ENCODE measurements around the gene ANKRD34A.

ANKRD34A gene

DNA sequence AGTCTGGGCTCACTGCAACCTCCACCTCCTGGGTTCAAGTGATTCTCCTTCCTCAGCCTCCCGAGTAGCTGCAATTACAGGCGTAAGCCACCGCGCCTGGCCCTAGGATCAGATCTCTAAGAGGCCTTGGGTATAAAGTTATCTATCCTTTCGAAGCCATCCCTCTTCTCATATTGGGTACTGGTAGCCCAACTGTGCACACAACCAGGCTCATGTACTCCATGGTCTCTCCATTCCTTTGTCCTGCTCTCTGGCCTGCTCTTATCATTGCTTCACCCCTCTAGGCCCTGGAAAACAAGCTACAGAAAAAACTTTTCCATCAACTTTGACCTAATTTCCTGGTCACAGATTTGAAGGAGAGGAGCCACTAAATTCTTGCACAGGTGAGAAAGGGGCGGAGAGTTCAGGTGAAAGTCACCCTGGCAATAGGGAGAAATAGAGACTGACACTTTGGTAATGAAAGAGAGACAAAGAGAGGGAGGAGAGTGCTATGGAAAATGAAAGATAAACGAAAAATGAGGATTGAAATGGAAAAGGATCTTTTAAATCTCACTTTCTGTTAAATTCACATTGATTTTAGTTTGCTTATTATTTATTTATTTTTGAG, 26.0 kb upstream of the ANKRD34A start:
- DNase-seq: no peak

DNA sequence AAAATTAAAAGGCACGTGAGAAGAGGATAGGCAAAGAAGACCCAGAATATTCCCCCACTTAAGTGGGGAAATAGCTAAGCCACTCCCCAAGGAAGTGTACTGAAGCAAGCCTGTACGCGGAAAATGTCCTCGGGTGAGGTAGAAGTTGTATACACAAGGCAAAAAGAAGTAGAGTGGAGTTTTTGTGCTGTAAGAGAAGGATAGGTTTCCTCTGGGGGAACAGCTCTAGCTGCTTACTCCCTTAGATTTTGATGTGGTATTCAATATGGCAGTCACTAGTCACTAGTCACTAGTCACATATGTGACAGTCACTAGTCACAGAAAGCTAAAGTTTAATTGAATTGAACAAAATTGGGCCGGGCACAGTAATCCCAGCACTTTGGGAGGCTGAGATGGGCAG, 24.4 kb upstream of the ANKRD34A start:
- no peak for DNase-seq

DNA sequence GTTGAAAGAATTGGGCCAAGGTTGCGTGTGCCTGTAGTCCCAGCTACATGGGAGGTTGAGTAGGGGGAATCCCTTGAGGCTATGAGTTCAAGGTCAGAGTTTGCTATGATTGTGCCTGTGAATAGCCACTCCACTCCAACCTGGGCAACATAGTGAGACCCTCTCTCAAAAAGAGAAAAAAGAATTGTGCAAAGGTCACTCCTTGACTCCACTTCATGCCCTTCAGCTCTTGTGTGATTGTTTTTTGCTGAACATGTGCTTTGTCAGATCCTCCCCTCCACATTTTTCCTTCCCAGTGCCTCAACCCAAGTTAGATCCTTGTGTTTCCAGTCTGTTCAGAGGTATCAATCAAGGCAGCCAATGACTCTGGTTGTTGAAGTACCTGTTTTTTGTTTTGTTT, 23.6 kb upstream of the ANKRD34A start:
- no peak for DNase-seq

DNA sequence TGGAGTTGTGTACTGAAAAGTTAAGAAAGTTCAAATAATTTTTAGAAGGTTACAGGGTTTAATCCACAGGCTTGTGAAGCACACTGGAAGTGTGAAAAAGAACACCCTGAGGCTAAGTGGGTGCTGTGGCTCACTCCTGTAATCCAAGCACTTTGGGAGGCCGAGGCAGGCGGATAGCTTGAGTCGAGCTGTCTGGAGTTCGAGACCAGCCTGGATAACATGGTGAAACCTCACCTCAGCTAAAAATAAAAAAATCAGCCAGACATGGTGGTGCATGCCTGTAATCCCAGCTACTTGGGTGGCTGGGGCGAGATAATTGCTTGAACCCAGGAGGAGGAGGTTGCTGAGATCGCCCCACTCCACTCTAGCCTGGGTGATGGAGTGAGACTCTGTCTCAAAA, 22.2 kb upstream of the ANKRD34A start:
- no peak for DNase-seq

DNA sequence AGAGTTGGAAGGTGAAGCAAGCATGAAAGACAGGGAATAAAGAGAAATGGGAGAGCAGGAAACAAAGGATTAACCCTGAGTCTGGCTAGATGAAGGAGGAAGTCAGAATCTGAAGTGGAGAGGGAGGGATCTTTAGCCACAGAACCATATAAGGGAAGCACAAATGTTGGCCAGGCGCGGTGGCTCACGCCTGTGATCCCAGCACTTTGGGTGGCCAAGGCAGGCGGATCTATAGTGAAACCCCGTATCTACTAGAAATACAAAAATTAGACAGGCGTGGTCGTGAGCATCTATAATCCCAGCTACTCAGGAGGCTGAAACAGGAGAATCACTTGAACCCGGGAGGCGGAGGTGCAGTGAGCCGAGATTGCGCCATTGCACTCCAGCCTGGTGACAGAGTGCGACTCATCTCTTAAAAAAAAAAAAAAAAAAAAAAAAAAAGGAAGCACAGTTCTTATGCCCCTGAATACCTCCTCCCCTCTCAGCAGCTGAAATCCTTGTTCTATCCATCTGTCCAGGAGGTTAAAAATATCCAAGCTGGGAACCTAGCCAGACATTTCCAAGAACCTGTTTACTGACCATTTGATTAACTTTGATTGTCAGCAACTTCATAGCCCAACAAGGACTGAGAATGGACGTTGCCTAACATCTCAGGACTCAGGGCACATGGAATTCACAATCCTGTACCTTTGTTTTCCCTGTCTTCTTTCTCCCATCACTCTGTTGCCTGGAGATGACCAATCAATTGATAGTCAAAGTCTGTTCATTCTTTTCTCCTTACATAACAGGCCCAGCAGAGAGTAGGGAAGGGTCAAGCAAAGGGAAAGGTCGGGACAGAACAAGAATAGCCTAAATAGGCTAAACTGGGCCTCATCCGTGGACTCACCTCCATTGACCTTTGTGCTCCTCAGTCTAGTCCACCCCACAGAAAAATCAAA, 21.4 kb upstream of the ANKRD34A start:
- peak in 1 of 2 experiments; percentile 41 for DNase-seq

DNA sequence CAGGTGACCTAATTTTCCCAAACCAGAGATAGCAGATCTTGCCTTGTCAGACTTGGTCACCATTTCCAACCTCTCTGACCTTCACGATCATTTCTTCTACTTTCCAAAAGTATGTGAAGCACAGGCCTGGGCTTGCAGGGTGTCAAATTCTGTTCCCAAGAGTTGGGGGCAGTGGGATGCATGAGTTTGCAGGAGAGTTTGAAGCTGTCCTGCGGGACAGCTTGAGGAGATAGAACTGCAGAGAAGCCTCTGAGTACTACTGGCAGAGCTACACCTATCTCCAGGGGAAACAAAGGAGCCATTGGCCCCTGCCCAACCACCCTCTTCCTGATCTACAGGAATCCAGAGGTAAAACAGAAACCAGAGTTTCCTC, 20.7 kb upstream of the ANKRD34A start:
- DNase-seq: no peak

DNA sequence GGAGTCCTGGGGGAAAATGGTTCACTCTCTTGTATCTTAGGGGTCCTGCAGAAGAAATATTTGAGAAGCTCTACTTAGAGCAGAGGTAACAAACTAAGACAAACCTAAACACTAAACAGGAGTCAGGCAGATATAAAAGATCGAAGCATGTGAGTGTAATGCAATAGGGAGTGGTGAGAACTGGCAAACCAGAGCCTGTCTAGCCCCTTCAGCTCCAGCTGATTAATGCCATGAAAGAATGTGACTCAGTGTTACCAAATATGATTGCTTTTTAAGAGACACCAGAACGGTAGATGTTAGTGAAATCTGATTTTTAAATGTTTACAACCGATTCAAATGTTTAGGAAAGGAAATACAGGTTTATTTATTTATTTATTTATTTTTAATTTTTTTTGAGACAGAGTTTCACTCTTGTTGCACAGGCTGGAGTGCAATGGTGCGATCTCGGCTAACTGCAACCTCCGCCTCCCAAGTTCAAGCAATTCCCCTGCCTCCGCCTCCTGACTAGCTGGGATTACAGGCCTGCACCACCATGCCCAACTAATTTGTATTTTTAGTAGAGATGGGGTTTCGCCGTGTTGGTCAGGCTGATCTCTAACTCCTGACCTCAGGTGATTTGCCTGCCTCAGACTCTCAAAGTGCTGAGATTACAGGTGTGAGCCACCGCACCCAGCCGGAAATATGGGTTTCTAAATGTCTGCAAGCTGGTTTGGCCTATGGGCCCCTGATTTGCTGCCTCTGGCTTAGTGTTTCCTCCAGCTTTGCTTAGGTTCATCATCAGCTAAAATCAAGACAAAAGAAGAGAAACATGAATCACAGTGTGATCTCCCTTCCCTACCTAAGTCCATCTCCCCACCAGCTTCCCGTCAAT, 19.8 kb upstream of the ANKRD34A start:
- no peak for DNase-seq

DNA sequence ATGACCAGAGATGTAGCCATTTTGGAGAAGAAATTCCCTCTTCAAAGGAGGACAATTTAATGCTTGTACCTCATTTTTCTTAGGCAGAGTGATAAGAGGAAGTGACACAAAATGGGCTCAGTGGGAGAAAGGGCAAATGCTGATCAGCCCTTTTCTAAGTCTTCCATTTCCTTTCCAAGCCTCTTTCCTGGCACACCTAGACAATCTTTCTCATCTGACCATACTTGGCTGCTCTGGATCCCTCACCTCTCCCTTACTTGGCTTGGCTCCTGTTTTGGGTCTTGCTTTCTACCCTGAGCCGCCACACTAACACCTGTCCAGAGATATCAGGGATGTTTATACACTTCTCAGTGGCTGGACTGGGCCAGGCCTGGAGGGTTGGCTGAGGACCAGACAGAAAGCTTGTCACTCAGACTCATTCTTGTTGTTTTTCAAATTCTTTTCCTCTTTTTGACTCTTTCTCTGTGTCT, 18.9 kb upstream of the ANKRD34A start:
- no peak for DNase-seq

DNA sequence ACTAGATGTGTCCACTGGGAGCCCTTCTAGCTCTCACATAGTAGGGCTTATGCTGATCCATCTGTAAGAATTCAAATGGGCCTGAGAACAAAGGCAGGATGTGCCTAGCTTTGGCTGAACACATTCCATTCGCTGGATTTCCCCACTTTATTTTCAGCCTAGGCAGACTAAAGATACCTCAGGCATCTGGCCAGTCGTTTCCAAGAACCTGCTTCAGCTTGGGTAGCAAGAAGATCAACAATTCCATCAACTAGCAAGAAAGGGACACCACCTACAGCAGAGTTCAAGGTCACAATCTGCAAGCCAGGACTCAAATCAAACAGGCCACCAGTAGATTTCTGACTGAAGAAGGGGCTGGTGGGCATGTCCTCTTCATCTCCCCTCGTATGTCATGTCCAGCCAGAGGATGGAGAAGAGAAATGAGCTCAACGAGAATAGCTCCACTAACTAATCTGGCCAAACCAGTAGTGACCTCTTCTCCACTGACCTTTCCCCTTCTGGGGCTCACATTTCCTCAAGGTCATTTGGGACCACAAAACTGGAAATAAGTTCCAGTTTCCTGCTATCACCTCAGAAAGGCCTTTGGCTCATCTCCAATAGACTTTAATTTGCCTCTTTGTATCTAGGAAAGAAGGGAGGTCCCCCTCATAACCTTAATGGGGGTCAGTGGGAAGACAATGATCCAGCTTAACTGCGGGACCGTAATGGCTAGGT, 17.8 kb upstream of the ANKRD34A start:
- no peak for DNase-seq

DNA sequence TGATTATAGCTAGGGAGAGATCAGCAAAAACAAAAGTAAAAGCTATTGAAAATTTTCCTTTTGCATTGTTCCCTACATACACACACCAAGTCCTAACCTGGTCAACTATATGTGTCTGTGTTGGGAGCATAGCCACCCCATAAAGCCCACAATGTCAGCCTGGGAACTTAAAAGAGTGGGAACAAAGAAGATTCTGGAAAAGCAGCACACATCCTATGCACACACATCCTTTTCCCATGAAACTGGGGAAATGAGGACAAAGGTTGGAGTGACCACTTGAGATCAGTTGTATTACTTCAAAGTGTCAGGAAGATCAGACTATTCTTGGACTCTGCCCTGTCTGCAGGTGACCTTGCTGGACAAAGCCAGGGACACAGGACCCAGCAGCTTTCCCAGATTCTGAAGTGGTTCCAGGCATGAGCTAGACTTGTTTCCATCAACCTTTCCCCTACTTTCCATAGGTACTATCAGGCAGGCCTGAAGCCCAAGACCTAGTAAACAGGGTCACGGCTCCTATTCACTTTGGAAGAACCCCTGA, 16.2 kb upstream of the ANKRD34A start:
- DNase-seq: no peak

DNA sequence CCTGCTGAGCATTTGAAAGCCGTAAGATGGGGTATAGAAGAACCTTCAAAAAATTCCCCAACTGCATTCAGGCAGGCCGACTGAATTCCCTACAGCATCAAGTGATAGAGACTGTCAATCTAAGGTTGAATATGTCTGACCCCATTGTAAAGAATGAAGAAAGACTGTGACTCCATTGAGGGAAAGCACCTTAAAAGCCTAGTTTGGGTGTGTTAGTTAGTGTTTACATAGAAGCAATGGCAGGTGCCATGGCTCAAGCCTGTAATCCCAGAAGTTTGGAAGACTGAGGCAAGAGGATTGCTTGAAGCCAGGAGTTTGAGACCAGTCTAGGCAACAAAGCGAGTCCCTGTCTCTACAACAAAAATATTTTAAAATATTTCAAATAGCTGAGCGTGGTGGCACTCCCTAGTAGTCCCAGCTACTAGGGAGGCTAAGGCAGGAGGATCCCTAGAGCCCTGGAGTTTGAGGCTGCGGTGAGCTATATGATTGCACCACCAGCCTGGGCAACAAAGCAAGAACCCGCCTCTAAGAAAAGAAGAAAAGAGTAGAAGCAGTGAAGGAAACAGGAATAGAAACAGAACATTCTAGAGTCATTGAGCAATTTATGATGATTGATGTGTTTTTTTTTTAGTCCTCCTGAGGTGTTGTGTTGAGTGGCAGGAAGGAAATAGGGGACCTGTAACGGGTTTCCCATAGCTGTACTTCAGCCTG, 15.5 kb upstream of the ANKRD34A start:
- DNase-seq: no peak

DNA sequence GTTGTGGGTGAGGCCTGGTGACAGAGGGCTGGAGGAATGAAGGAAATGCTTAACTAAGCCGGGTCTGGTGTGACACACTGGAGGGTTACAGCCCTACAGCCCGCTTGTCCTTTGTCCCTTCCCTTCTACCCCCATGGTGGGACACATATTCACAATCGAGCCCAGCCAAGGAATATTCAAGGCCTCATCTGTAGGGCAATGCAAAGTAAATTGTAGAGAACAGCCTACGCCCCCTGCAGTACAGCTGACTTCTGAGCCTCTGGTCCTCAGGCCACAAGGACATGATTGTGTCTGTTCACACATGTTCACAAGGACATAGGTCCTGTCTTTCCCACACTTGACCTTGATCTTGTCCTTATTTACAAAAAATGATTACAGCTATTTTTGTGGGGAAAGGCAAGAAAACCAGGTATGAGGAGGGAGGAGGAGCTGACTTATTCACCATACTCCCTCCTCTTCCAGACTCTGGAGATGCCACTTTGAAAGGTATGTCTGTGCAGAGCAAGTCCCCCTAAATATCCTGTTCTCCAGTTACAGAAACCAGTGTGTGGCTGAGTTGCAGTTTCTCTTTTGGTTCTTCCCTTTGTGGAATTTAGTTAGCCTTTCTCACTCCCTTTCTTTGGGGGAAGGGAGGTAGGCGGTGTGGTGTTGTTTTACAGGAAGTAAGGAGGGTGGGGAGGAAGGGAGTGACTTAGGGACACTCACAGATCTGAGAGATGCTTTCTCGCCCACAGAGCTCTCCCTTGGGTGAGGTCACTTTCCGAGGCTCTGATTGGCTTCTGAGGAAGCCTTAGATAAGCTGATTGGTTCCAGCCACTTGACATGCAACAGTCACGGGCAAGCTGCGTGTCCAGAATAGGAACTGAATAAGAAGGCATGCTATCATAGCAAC, 14.7 kb upstream of the ANKRD34A start:
- peak; percentile 90 to 93 for DNase-seq

DNA sequence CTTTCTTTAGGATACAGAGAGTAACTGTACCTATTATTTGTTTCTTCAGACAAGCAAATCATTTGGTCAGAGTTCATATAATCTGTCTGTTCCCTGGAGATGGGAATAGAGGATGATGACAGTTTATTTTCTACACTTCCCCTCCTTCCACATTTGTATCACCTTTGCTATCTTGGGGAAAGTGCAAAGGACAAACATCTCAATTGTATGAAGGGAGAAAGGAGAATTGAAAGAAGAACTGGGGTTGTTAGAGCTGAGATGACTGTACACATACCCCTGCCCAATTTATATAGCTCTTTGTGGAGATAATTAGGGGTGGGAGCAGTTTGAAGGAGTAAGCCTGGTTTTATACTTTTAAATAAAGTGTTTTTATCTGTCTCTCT, 14.1 kb upstream of the ANKRD34A start:
- DNase-seq: no peak

DNA sequence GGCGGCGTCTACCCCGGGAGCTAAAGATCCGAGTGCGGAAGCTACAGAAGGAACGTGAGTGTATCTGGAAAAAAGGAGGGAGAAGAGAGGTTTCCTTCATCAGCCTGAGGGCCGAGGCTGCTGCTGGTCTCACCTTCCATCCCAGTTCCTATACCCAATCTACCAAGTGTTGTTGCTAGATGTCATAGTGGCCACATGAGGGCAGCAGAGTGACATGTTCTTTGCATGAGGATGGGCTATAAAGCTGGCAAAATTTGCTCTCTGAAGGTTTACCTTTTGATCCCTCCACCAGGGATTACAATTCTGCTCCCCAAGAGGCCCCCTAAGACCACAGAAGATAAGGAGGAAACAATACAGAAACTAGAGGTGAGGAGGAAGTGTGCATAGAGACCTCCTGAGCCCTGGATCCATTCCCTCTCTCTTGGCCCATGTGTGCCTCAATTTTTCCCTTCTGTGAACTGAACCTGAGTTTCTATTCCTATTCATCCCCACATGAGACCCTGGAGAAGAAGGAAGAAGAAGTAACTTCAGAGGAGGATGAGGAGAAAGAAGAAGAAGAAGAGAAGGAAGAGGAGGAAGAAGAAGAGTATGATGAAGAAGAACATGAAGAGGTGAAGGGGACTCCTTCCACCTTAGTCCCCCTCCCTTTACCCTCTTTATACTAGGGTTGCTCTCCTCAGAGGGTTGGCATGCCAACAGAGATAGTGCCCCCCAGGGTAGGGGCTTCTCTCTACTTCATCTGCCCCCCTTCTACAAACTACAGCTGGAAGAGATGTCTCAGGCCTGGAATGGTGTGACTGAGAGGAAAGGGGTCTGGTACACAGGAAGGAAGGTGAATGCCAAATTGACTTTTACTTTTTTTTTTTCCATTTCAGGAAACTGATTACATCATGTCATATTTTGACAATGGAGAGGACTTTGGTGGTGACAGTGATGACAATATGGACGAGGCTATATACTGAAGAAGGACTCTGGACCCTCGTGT, 13.4 kb upstream of the ANKRD34A start:
- peak; percentile 16 to 70 for DNase-seq

DNA sequence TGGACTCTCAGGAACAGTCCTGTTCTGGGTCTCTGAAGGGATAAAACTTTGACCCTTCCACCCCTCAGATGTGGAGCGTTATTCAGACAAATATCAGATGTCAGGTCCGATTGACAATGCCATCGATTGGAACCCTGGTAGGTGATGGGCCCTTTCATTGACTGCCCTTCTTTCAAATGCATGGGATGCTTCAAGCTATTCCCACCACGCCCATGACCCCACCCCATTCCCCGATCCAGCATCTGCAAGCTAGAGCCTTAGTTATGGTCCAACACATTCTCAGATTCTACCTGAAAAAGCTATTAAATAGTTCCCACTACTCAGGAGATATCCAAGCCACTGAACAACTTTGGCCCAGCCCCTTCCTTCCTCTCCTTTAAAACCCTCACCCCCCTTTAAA, 12.6 kb upstream of the ANKRD34A start:
- DNase-seq: no peak

DNA sequence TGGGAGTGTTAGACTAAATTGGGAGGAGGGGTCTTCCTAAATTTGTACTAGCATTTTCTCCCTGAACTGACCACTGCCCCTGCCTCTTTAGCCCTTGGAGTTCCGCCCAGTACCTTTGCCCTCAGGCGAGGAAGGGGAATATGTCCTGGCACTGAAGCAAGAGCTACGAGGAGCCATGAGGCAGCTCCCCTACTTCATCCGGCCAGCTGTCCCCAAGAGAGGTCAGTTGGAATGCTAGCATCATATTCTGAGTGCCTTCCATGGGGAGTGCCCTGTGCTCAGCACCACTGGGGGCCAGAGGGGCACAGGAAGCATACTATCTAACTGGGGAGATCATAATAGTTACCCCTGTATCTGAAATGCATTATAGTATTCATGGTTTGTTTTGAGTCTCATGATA, 10.8 kb upstream of the ANKRD34A start:
- DNase-seq: no peak

DNA sequence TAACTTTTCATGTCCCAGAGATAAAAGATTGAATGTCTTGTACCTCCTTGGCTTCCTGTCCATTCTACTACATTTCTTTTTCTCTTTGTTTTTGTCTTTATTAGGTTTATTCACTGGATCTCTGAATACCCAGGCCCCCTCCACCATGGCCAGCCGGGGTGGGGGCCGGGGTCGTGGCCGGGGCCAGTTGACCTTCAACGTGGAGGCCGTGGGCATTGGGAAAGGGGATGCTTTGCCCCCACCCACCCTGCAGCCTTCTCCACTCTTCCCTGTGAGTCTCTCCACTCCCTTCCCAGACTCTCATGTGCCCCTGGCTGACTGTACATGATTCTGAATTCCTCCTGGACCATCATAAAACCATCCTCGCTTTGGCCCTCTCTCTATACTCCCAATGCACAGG, 10.3 kb upstream of the ANKRD34A start:
- DNase-seq: no peak

DNA sequence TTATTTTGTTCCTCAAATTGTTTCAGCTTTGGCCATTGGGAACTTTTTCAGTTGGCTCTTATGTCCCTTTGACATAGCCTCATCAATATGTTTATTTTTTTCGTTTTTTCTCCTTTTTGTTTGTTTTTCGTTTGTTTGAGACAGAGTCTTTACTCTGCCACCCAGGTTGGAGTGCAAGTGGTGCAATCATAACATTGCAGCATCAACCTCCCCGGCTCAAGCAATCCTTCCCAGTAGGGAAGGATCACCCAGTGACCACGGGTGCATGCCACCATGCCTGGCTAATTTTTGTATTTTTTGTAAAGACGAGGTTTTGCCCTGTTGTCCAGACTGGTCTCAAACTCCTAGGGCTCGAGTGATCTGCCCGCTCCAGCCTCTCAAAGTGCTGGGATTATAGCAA, 8.2 kb upstream of the ANKRD34A start:
- no peak for DNase-seq

DNA sequence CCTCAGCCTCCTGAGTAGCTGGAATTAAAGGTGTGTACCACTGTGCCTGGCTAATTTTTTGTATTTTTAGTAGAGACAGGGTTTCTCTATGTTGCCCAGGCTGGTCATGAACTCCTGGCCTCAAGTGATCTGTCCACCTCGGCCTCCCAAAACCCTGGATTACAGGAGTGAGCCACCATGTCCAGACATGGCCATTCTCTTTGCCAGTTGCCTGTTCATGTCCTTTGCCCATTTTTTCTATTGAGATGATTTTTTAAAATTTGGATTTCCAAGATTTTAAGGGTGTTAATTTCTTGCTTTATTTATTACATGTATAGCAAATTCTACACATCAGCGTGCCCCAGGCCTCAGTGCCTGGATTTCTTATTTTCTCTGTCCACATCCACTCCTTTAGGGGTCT, 2.9 kb upstream of the ANKRD34A start:
- DNase-seq: no peak
